Measurements from ENCODE around the gene SLC5A4.

GRCh38 chr22:32217465-32217864 lies 37.7 kb downstream of the SLC5A4 start:
- TF ChIP-seq CTCF (IDR thresholded peaks at IDR 0.05) (no peak), EZH2 (IDR thresholded peaks at IDR 0.05; ENCODE audit: borderline replicate concordance, insufficient read depth, low read depth, low read length, poor library complexity, severe bottlenecking) (no peak)

All from B cell (primary cell).